Measurements from ENCODE around the gene SPRYD7.
"Not testable (repeated sequence)": the region's sequence is repeated elsewhere in the genome, so short reads cannot be mapped to it uniquely, and the experiment has no call there.

SPRYD7 gene, protein sequence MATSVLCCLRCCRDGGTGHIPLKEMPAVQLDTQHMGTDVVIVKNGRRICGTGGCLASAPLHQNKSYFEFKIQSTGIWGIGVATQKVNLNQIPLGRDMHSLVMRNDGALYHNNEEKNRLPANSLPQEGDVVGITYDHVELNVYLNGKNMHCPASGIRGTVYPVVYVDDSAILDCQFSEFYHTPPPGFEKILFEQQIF

DNA sequence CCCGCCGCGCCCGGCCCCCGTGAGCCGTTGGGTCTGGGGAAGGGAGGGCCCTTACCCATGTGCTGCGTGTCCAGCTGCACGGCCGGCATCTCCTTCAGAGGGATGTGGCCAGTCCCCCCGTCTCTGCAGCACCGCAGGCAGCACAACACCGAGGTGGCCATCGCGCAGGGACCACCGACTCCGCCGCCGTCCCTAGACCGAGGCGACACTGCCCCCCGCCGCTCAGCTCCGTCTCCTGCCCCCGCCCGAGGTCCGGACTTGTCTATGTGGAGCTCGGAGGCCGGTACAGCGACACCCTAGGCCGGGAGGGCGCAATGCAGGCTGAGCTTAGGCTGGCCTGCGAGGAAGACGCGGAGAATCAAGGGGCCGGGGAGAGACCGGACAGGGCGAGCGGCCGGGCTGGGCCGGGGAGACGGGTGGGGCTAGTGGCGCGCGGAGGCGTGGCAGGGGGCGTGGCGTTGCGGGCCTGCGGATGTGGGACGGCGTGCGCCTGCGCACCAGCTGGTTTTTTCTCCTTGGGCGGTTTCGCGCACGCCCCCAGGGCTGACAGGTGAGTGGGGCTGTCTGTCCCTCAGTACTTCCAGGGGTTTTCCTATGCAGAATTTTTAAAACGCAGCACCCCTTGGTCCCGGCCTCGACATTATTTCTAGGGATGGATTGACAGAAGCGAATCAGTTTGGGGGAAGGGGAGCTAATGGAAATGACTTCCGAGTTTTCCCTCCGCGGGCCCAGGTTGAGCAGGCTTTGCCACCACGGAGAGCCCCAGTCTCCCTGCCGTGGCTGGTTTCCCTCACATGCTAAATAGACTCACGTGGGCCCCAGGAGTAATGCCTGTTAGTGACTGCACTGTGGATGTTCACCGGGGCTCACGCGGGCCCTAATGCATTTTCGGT, at the start of gene SPRYD7:
Gene SPRYD7 (minus strand): TSS at position 266 of the 893 bp plus-strand sequence. CDS start 105 bp downstream, at position 161.
- peak; percentile 98 for DNase-seq (ENCODE audit: low spot score)

DNA sequence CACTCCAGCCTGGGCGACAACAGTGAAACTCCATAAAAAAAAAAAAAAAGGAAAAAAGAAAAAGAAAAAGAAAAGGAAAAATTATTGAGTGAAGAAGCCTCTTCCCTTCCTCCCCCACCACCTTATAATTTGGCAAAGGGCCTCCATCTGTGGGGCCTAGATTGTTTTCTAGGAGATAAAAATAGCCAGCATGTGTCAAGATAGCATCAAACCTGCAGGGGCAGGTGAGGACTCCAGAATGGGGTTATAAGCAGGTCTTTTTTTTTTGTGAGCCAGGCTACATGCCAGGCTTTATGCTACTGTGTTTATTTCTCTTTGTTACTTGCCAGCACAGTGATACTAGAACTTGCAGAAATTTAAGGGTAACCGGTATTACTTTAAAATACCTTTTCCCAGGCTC, 49.0 kb upstream of the SPRYD7 start:
- DNase-seq (ENCODE audit: low spot score), result no peak

DNA sequence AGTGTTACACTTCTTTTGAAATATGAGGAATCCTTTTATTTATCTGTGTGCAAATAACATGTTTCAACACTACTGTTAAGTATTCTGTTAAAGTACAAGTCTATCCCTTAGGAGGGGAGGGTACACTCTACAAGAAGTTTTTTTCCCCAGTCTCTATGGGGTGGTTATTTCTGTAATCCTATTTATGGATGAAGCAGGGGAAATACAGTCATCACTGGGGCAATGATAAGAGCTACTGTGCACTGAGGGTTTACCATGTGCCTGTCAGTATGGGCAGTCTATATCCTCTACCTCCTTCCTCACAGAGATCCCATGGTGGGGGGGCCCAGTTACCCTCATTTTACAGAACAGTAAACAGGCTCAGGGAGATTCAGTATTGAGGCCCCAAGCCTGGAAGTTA, 44.1 kb upstream of the SPRYD7 start:
- DNase-seq (ENCODE audit: low spot score), result no peak

DNA sequence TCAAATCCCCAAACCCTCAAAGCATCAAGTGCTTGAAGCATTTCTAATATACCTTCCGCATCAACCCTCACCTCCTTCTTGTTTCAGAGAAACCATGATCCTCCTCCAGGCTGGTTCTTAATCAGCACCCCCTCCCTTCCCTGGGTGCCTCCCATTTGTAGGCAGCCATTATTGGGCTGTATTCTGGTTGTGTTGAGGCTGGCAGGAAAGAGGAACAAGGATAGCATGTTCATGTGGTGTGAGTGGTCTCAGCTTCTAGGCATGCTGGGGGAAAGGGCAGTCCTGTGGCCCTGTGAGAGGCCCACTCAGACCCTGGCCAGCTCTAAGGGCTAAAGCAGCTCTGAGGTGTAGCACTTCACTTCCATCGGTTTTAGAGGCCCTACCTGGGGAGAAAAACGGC, 41.9 kb upstream of the SPRYD7 start:
- no peak for DNase-seq (ENCODE audit: low spot score)

DNA sequence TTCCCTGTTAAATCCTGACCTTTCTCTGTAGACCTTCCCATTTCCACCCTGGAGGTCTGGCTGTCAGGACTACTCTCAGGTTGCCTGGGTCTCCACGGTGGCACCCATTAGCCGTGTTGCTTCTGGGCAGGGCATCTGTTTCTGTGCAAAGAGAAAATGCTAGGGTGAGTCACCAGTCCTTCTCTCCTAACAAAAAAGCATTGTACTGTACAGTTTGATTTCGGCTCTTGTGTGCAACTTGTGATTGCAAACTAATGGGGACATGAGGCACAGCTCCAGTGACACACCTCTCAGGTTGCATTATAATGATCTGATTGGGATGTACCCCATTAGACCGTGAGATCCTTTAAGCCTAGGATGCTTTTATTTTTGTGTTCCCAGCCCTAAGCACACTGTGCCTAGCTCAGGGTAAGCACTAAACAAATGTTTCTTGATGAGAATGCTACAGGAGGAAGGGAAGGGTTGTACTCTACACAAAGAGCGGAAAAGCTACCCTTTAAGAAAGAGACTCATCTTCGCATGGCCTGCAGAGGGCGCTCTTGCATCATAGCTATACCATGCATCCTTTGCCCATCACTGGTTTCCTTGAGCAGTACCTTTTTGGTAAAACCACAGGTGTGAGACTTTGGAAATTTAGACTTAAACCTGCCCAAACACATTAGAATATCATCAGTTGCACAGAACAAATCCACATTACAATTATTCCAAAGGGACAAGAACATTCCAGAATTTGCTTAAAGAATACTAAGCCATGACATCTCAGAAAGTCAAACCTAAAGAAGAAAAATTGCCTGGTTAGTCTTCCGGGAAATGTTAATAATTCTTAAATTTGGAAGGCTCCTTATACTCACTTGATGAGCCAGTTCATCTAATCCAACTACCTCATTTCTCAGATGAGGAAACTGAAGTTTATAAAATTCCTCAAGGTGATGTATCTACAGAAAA, 40.4 kb upstream of the SPRYD7 start:
- DNase-seq (ENCODE audit: low spot score), result peak; percentile 65

DNA sequence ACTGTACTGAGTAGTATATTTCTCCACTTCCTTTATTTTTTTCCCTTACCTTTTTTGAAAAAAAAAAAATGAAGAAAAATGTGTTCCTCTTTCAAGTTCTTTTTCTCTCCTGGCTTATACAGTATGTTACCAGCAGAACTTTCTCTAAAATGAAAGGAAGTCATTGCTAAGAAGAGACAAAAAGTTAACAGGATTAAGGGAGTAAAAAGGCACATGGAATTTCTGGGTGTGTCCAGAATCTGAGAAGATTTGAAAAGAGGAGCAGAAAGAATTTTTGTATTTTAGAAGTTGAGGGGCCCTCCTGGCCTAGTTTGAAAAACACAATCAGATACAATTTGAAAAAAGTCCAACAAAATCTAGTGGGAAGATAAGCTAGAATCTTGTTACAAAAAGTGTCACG, 39.7 kb upstream of the SPRYD7 start:
- no peak for DNase-seq (ENCODE audit: low spot score)

DNA sequence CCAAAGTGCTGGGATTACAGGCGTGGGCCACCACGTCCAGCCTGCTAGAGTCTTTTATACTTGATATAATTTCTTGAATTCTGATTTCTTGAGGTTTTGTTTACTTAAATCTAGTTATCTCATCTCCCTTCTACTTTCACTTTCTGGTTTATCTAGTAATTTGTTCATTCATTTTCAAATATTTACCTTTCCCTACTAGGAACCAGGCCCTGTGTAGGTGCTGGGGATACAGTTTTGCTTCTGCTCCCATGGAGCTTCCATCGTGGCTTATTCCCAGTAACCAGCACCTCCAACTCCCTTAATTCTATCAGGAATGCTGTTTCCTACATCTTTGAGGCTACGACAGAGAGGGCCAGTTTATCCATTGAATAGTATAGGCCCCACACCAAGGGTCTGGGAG, 36.6 kb upstream of the SPRYD7 start:
- DNase-seq (ENCODE audit: low spot score), result no peak

DNA sequence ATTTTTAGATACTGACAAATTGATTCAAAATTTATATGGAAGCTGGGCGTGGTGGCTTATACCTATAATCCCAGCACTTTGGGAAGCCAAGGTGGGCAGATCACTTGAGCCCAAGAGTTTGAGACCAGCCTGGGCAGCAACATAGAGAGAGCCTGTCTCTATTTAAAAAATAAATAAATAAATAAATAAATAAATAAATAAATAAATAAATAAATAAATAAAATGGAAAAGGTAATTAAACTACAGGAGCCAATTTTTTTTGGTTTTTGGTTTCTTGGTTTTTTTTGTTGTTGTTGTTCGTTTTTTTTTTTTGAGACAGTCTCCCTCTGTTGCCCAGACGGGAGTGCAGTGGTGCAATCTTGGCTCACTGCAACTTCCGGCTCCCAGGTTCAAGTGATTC, 31.3 kb upstream of the SPRYD7 start:
- DNase-seq (ENCODE audit: low spot score), result no peak

DNA sequence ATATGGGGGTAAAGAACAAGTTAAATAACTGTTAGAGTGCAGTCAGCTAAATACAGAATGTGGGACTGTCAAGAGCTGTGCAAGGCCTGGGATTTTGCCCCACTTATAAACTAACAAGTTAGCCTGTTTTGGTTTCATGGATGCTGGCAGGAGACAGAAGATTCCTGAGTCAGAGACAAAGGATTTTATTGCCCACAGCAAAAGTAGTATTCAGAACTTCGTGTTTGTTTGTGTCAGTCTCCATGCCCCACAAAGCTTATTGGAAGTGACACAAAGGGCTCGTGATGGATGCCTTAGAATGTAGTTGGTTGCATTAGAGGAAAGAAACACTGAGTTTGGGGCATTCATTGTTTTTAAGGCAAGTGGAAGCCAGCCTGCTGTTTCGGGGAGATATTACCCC, 22.2 kb upstream of the SPRYD7 start:
- no peak for DNase-seq (ENCODE audit: low spot score)

DNA sequence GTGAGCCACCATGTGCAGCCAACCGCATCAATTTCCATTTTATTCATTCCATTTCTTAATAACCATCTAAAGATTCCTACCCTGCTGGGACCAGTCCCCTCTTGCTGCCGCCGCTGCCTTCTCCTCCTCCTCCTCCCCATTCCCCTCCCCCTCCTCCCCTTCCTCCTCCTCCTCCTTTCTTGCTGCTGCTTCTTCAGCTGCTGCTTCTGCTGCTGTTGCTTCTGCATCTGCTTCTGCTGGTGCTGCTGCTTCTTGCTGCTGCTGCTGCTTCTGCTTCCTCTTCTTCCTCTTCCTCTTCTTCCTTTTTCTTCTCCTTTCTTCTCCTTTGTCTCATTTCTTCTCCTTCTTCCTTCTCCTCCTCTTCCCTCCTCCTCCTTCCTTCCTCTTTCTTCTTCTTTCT, 20.0 kb upstream of the SPRYD7 start:
- no peak for DNase-seq (ENCODE audit: low spot score)

DNA sequence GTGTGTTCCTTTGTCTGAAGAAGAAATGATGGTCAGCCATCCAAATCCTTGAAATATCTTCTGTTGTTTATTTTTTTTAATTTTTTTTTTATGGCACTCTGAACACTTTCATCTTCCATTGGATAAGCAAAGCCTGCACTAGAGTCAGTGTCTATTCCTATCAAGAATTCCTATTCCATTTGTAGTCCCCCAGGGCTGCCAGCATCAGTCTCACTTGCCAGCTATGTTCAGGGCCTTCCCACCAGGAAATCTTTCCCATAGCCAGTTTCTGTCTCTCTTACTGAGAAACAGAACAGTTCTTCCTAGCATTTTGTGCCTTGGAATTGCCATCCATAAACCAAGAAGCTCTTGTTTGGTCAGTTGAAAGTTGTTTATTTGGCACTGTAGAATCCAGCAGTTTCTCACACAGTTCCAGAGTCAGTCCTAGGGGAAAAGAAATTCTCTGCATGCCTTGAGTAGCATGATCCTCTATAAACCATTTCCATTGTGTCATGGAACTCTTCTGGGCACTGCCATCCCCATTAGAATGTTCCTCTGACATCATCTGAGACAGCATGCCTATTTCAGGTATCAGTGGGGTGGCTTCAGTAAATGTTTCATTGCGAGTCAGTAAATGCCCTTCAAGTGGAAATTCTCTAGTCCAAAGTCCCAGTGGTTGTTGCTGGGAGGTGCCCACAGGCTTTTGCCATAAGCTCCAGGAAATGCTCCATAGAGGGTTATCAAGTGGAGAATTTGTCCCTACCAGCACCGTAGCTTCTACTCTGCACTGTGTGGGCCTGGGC, 18.7 kb upstream of the SPRYD7 start:
- DNase-seq (ENCODE audit: low spot score), result no peak

DNA sequence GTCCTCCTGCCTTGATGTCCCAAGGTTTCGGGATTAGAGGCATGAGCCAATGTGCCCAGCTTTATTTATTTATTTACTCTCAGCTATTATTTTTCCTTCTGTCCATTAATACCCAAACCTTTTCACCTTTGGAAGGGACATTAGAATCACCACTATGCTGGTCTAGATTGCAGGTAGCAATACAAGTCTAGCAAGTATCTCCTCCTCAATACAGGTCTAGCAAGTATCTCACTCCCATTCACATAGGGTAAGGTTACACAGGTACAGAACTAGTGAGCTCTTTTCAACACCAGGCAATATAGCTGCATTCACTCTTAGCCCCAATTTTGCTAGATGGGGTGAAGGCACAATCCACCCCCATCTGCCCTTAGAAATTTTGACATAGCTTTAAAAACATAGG, 17.4 kb upstream of the SPRYD7 start:
- DNase-seq (ENCODE audit: low spot score), result no peak

DNA sequence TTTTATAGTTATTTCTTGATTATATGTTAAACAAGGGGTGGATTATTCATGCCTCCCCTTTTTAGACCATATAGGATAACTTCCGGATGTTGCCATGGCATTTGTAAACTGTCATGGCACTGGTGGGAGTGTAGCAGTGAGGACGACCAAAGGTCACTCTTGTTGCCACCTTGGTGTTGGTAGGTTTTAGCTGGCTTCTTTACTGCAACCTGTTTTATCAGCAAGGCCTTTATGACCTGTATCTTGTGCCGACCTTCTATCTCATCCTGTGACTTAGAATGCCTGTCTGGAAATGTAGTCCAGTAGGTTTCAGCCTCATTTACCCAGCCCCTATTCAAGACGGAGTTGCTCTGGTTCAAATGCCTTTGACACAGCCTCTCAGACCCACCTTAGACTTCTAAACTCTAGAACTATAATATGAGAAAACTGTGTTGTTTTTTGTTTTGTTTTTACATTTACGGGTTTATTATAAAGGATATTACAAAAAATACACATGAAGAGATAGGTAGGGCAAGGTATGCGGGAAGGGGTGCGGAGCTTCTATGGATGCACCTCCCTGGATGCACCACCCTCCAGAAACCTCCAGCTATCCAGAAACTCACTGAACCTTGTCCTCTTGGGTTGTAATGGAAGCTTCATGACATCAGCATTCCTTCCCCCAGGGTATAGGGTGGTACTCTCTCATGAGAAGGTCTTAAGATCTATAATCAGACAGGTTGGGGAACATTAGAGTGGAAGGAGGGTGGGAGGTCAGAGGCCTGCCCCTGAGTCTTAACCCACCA, 15.8 kb upstream of the SPRYD7 start:
- no peak for DNase-seq (ENCODE audit: low spot score)

DNA sequence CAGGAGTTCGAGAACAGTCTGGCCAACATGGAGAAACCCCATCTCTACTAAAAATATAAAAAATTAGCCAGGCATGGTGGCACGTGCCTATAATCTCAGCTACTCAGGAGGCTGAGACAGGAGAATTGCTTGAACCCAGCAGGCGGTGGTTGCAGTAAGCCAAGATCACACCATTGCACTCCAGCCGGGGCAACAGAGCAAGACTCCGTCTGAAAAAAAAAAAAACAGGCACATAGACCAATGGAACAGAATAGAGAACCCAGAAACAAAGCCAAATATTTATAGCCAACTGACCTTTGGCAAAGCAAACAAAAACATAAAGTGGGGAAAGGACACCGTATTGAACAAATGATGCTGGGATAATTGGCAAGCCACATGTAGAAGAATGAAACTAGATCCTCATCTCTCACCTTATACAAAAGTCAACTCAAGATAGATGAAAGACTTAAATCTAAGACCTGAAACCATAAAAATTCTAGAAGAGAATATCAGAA, 12.7 kb upstream of the SPRYD7 start:
- DNase-seq (ENCODE audit: low spot score), result not testable (repeated sequence)

DNA sequence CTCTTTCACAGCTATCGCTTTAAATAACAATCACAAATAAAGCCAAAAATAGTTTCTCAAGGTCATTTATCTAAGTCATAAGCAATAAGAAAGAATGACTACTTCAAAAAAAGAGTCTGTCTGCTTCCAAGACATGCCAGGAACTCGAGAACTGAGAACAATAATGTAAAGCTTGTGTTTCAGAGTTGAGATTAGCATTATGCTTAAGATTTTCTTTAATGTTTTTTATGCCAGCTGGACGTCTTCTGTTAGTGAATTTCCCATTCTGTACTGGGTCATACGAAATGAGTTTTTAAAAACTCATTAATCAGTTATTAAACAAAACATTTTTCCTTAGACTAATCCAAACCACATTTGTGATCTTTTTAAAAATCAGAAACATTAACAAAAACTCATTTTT, 3.2 kb upstream of the SPRYD7 start:
- no peak for DNase-seq (ENCODE audit: low spot score)

DNA sequence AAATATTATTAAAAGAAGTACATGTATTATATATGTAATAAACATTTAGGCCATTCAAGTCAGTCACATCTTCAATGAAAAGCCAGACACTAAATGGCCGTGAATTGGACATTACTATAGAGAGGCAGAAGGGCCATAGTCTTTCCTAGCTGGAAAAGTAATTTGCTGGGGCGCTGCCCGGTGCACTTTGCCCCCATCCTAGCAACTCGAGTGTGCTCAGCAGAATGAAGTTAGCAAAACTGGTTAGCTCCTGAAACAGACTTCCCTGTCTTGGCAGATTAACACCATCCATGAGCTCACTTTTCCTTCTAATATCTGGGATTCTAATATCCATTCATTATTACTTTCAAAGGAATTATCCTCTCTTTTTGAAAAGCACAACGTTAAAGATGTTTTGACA, 2.8 kb upstream of the SPRYD7 start:
- no peak for DNase-seq (ENCODE audit: low spot score)

DNA sequence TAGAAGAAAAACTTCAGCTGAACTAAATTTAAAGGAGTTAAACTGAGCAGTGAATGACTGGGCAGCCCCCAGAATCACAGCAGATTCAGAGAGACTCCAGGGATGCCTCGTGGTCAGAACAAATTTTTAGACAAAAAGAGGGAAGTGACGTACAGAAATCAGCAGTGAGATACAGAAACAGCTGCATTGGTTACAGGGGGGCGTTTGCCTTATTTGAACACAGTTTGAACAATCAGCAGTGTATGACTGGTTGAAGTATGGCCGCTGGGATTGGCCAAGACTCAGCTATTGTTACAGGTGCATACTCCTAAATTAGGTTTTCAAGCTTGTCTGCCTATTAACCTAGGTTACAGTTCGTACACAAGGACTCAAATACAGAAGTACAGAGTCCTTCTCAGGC, 2.2 kb upstream of the SPRYD7 start:
- no peak for DNase-seq (ENCODE audit: low spot score)

DNA sequence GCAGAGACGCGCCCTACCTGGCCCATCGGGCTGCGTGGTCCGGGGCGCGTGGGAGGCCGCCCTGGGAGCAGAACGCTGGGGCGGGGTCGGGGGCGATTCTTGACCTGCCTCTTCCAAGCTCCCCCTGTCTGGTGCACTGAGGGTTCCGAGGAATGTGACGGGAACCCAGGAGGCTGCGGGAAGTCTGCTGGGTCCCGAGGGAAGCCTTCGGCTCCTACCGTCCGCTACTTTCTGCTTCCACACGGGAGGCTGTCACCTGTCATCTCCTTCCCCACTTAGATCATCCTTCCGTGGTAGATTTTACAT, 781 bp upstream of the SPRYD7 start:
- DNase-seq (ENCODE audit: low spot score), result no peak

DNA sequence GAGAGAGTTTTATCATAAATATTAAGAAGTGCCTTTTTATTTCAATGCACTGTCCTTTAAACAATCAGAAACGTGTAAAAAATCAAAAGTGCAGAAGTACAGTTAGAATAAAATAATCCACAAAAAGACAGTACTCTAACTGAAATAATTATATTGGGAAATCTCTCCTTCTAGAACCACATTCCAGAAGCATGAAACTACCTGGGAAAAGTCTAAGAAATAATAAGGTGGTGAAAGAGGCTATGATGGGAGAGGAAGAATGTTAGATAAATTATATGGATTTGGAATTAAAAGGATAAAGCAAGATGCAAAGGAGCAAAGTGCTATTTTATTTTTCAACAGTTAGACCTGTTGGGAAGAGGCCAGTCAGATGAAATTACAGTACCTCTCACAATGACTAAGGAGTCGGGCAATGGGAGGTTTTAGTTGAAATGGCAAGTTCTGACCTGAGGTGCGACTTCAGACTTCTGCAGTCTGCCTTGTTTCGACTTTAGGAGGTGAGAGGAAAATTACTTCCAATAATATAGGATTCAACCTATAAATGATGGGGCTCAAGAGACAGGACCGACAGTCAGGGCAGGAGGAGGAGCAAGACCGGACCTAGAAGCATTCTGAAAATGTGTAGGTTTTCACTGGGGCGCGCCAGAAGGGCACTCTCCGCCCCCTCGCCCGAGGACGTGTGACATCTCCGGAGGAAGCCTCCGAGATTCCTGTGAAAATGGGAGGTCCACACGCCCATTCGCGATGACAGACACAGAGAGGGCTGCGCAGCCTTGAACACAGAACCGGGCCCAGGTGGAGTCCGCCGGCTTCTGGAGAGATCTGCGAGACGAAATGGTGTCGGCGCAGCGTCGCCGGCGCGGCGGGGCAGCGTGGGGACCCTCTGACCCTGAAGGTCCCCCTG, 717 bp downstream of the SPRYD7 start:
- DNase-seq (ENCODE audit: low spot score), result peak; percentile 43

DNA sequence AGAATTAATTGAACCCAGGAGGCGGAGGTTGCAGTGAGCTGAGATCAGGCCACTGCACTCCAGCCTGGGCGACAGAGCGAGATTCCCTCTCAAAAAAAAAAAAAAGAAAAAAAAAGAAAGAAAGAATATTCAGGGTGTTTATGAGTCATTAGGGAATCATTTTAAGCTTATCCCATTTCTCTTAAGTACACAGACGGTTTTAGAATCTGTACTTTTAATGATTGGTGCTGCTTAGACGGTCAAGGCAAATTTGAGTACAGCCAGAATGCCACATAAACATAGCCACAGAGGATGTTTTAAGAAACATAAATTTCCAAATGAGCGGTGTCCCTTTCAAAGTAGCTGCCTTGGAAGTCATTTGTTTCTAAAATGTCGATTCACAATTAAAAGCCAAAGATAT, 2.6 kb downstream of the SPRYD7 start:
- no peak for DNase-seq (ENCODE audit: low spot score)

Data from AG08395 (cell line).